Measurements from ENCODE around the gene GPR153.

Gene GPR153

GRCh38 chr1:6286266-6286665, 25.4 kb upstream of the GPR153 start:
- no peak for DNase-seq

GRCh38 chr1:6285336-6285735, 24.4 kb upstream of the GPR153 start:
- no peak for DNase-seq

- no peak for DNase-seq
Measured at GRCh38 chr1:6282577-6283270, 21.8 kb upstream of the GPR153 start.

GRCh38 chr1:6281511-6282402, 20.9 kb upstream of the GPR153 start:
- DNase-seq, result no peak

GRCh38 chr1:6280761-6281451, 20.0 kb upstream of the GPR153 start:
- no peak for DNase-seq

GRCh38 chr1:6279613-6280383, 18.9 kb upstream of the GPR153 start:
- no peak for DNase-seq

- no peak for DNase-seq
Measured at GRCh38 chr1:6279066-6279465, 18.2 kb upstream of the GPR153 start.

- no peak for DNase-seq
Measured at GRCh38 chr1:6278263-6278662, 17.4 kb upstream of the GPR153 start.

- no peak for DNase-seq
Measured at GRCh38 chr1:6276811-6277555, 16.1 kb upstream of the GPR153 start.

GRCh38 chr1:6275826-6276782, 15.2 kb upstream of the GPR153 start:
- no peak for DNase-seq

- DNase-seq, result no peak
Measured at GRCh38 chr1:6274622-6275139, 13.8 kb upstream of the GPR153 start.

- DNase-seq, result no peak
Measured at GRCh38 chr1:6274102-6274501, 13.2 kb upstream of the GPR153 start.

- no peak for DNase-seq
Measured at GRCh38 chr1:6273380-6273891, 12.5 kb upstream of the GPR153 start.

- DNase-seq, result no peak
Measured at GRCh38 chr1:6272868-6273267, 12.0 kb upstream of the GPR153 start.

- DNase-seq, result no peak
Measured at GRCh38 chr1:6272452-6272851, 11.6 kb upstream of the GPR153 start.

GRCh38 chr1:6271554-6271953, 10.7 kb upstream of the GPR153 start:
- DNase-seq, result no peak

- no peak for DNase-seq
Measured at GRCh38 chr1:6271006-6271405, 10.1 kb upstream of the GPR153 start.

GRCh38 chr1:6270401-6270800, 9.5 kb upstream of the GPR153 start:
- no peak for DNase-seq

GRCh38 chr1:6269720-6270400, 9.0 kb upstream of the GPR153 start:
- no peak for DNase-seq

- no peak for DNase-seq
Measured at GRCh38 chr1:6269296-6269695, 8.4 kb upstream of the GPR153 start.
